H1 (cell line): ENCODE measurements around the gene BATF3. TPM values are rescaled to one million over a fixed set of nuclear protein-coding genes. Genes with fewer than 3 reads are reported as not detected.
A peak's percentile ranks its signal among the peaks of the same experiment; 100 is the strongest.

ENCODE experiments used
- CTCF ChIA-PET: fragments of 300-600 bp; sonication (Branson Sonifier 250); formaldehyde crosslinking; loops from one replicate; lab custom pipeline; 2021; ENCODE audit not compliant: partially characterized antibody; lab: Charles Lee
- POLR2A ChIA-PET: fragments of 300-600 bp; sonication (Branson Sonifier 250); formaldehyde crosslinking; loops from one replicate; lab custom pipeline; 2021; ENCODE audit warnings: inconsistent platforms; ENCODE audit not compliant: partially characterized antibody; lab: Charles Lee
- DNase-seq, 2 experiments: peaks; one replicate each; pipeline versions ENCODE4 v3.0.0 to v3.0.0-alpha.2; 2010 to 2022; ENCODE audit warnings: low spot score in 2 of 2, low read depth in 1 of 2, mixed read lengths in 1 of 2
- FAIRE-seq: peaks from 2 replicates; lab custom pipeline; 2011; peaks lifted over from hg19 to GRCh38; lab: Jason Lieb, UNC
- H2AFZ ChIP-seq: 2 replicates; pipeline ENCODE4 v1.8.1; 2012; ENCODE audit warnings: low read length, inconsistent platforms
- H2AK5ac ChIP-seq: 2 replicates; pipeline ENCODE4 v1.6.1; 2013; ENCODE audit warnings: low read depth, low read length
- H2BK120ac ChIP-seq: replicated peaks from 2 replicates; pipeline ENCODE3; 2013; ENCODE audit warnings: low read depth, low read length, inconsistent platforms
- H2BK12ac ChIP-seq: 2 replicates; pipeline ENCODE4 v1.6.1; 2013; ENCODE audit warnings: low read depth, low read length
- H2BK15ac ChIP-seq: 2 replicates; pipeline ENCODE4 v1.6.1; 2013; ENCODE audit warnings: low read length
- H2BK20ac ChIP-seq: 2 replicates; pipeline ENCODE4 v1.6.1; 2013; ENCODE audit warnings: low read length
- H2BK5ac ChIP-seq: 2 replicates; pipeline ENCODE4 v1.6.1; 2013; ENCODE audit warnings: low read depth, low read length
- H3K14ac ChIP-seq: 2 replicates; pipeline ENCODE4 v1.6.1; 2013; ENCODE audit warnings: inconsistent platforms; ENCODE audit not compliant: insufficient read length
- H3K18ac ChIP-seq: 2 replicates; pipeline ENCODE4 v1.6.1; 2013; ENCODE audit warnings: low read length; ENCODE audit errors: extremely low read depth
- H3K23ac ChIP-seq: 2 replicates; pipeline ENCODE4 v1.6.1; 2013; ENCODE audit warnings: inconsistent platforms; ENCODE audit not compliant: insufficient read length
- H3K23me2 ChIP-seq: 2 replicates; pipeline ENCODE4 v1.6.1; 2013; ENCODE audit warnings: low read depth, low read length
- H3K27ac ChIP-seq: 2 replicates; pipeline ENCODE4 v1.6.1; 2011; ENCODE audit warnings: low read depth, low read length, inconsistent platforms
- H3K27me3 ChIP-seq, 4 experiments: replicated peaks in 1 of 4; 1 replicate in 1 of 4; 2 replicates in 3 of 4; pipeline versions ENCODE4 v1.6.1 to v1.8.1; 2011 to 2013; ENCODE audit warnings: low read length in 3 of 4, mild to moderate bottlenecking in 3 of 4, inconsistent platforms in 2 of 4, mixed read lengths in 2 of 4, moderate library complexity in 1 of 4; ENCODE audit not compliant: control insufficient read depth in 3 of 4, insufficient read depth in 3 of 4; ENCODE audit errors: extremely low read depth in 1 of 4
- H3K36me3 ChIP-seq, 4 experiments: 2 replicates each; pipeline versions ENCODE4 v1.6.1 to v1.8.1; 2011 to 2013; ENCODE audit warnings: mild to moderate bottlenecking in 4 of 4, low read length in 3 of 4, moderate library complexity in 2 of 4, control low read depth in 1 of 4, inconsistent platforms in 1 of 4; ENCODE audit not compliant: insufficient read depth in 4 of 4, control insufficient read depth in 2 of 4
- H3K4ac ChIP-seq: replicated peaks from 2 replicates; pipeline ENCODE3; 2013; ENCODE audit warnings: low read length, low read depth, mixed read lengths, inconsistent platforms; ENCODE audit not compliant: insufficient read length
- H3K4me1 ChIP-seq, 4 experiments: replicated peaks in 1 of 4; 1 replicate in 1 of 4; 2 replicates in 3 of 4; pipeline versions ENCODE4 v1.6.1 to v1.8.1; 2011 to 2013; ENCODE audit warnings: low read length in 3 of 4, inconsistent platforms in 2 of 4, mixed read lengths in 1 of 4; ENCODE audit not compliant: insufficient read depth in 4 of 4, control insufficient read depth in 3 of 4
- H3K4me2 ChIP-seq, 2 experiments: 2 replicates each; pipeline versions ENCODE4 v1.6.1 to v1.8.1; 2011 to 2013; ENCODE audit warnings: low read depth in 2 of 2, low read length in 2 of 2, control low read depth in 1 of 2, inconsistent platforms in 1 of 2, mild to moderate bottlenecking in 1 of 2; ENCODE audit not compliant: insufficient read depth in 1 of 2
- H3K4me3 ChIP-seq, 4 experiments: fragments of 200-600, 300-600 bp in 1 of 4; sonication (generic), shearing (Covaris generic), sonication (Bioruptor Twin) in 1 of 4; 2 replicates each; pipeline versions ENCODE4 v1.5.1 to v1.8.1; 2011 to 2016; ENCODE audit warnings: low read length in 4 of 4, low read depth in 3 of 4, control low read depth in 2 of 4, inconsistent platforms in 2 of 4, mild to moderate bottlenecking in 2 of 4, mixed read lengths in 1 of 4, moderate library complexity in 1 of 4; ENCODE audit not compliant: insufficient read depth in 2 of 4; ENCODE audit errors: extremely low read depth in 1 of 4
- H3K56ac ChIP-seq: replicated peaks from 2 replicates; pipeline ENCODE3; 2013; ENCODE audit warnings: low read depth, mild to moderate bottlenecking, mixed read lengths, low read length, inconsistent platforms; ENCODE audit not compliant: insufficient read length
- H3K79me1 ChIP-seq: 2 replicates; pipeline ENCODE4 v1.6.1; 2013; ENCODE audit warnings: low read depth, low read length, control low read depth
- H3K79me2 ChIP-seq, 2 experiments: 2 replicates each; pipeline versions ENCODE4 v1.6.1 to v1.8.1; 2012 to 2013; ENCODE audit warnings: low read length in 2 of 2, mild to moderate bottlenecking in 2 of 2, inconsistent platforms in 1 of 2; ENCODE audit not compliant: insufficient read depth in 2 of 2, control insufficient read depth in 1 of 2
- H3K9ac ChIP-seq, 4 experiments: replicated peaks in 1 of 4; 1 replicate in 1 of 4; 2 replicates in 3 of 4; pipeline versions ENCODE4 v1.6.1 to v1.8.1; 2011 to 2013; ENCODE audit warnings: low read depth in 3 of 4, low read length in 3 of 4, control low read depth in 2 of 4, mild to moderate bottlenecking in 2 of 4, moderate library complexity in 2 of 4, inconsistent platforms in 1 of 4; ENCODE audit errors: extremely low read depth in 1 of 4
- H3K9me3 ChIP-seq, 2 experiments: 2 replicates each; pipeline versions ENCODE4 v1.6.1 to v1.8.1; 2012 to 2013; ENCODE audit warnings: mild to moderate bottlenecking in 2 of 2, moderate library complexity in 2 of 2, control low read depth in 1 of 2, inconsistent platforms in 1 of 2, low read depth in 1 of 2, low read length in 1 of 2, mixed read lengths in 1 of 2; ENCODE audit not compliant: insufficient read depth in 2 of 2
- H4K20me1 ChIP-seq, 2 experiments: replicated peaks in 1 of 2; 2 replicates each; pipeline versions ENCODE3 to v1.8.1; 2011 to 2013; ENCODE audit warnings: inconsistent platforms in 2 of 2, low read length in 2 of 2, mild to moderate bottlenecking in 1 of 2; ENCODE audit not compliant: insufficient read depth in 2 of 2, control insufficient read depth in 1 of 2
- H4K5ac ChIP-seq: 2 replicates; pipeline ENCODE4 v1.6.1; 2013; ENCODE audit warnings: low read length, low read depth, mixed read lengths, inconsistent platforms; ENCODE audit not compliant: insufficient read length
- H4K8ac ChIP-seq: 2 replicates; pipeline ENCODE4 v1.8.0; 2013; ENCODE audit warnings: mild to moderate bottlenecking, moderate library complexity, low read length, inconsistent platforms; ENCODE audit not compliant: insufficient read depth; ENCODE audit errors: extremely low read depth
- H4K91ac ChIP-seq: replicated peaks from 2 replicates; pipeline ENCODE3; 2013; ENCODE audit warnings: low read length, mixed read lengths, inconsistent platforms; ENCODE audit not compliant: insufficient read length
- BACH1 ChIP-seq: IDR thresholded peaks from 2 replicates; pipeline ENCODE4 v1.6.1; 2012; ENCODE audit warnings: low read length, improper control_type of control experiment
- E2F6 ChIP-seq: IDR thresholded peaks from 2 replicates; pipeline ENCODE4 v1.6.1; 2012; ENCODE audit warnings: inconsistent platforms
- KDM4A ChIP-seq: IDR thresholded peaks from one replicate; pipeline ENCODE4 v1.7.1; 2012; ENCODE audit warnings: low read depth, mild to moderate bottlenecking, moderate library complexity, low read length, inconsistent platforms; ENCODE audit not compliant: severe bottlenecking
- RAD21 ChIP-seq, 2 experiments: IDR thresholded peaks in 1 of 2; conservative IDR thresholded peaks in 1 of 2; 2 replicates each; pipeline ENCODE4 v1.6.1; 2011; ENCODE audit warnings: low read depth in 2 of 2, low read length in 2 of 2, improper control_type of control experiment in 1 of 2, inconsistent platforms in 1 of 2, mild to moderate bottlenecking in 1 of 2, moderate library complexity in 1 of 2
- SRF ChIP-seq: IDR thresholded peaks from 2 replicates; pipeline ENCODE4 v1.6.1; 2011; ENCODE audit warnings: mild to moderate bottlenecking, low read depth, low read length, moderate library complexity
- TCF12 ChIP-seq: IDR thresholded peaks from 2 replicates; pipeline ENCODE4 v1.6.1; 2011; ENCODE audit warnings: low read depth, mild to moderate bottlenecking, low read length
- YY1 ChIP-seq: IDR thresholded peaks from 2 replicates; pipeline ENCODE4 v1.6.1; 2011; ENCODE audit warnings: low read depth, mild to moderate bottlenecking, low read length
- WGBS, 2 experiments: shearing (Covaris generic) in 1 of 2; methylation state at CpG; one replicate each; pipeline versions ENCODE4 v1.1.6 to v1.1.7; 2013 to 2015; ENCODE audit warnings: low lambda C conversion rate in 2 of 2, mixed read lengths in 2 of 2, inconsistent platforms in 1 of 2, low coverage in 1 of 2, missing lambda C conversion rate in 1 of 2; ENCODE audit not compliant: insufficient replicate concordance in 2 of 2, insufficient coverage in 1 of 2, insufficient read length in 1 of 2; ENCODE audit errors: extremely low coverage in 1 of 2, missing lambda C conversion rate in 1 of 2; 5-methylcytosine and 5-hydroxymethylcytosine counted together
- polyA plus RNA-seq, 7 experiments: library from polyadenylated mRNA; depleted of rRNA in 3 of 7; stranded (reverse) in 5 of 7; unstranded in 2 of 7; fragments of >200 nt in 5 of 7; fragments of 200-250 nt in 2 of 7; gene quantifications; 1 replicate in 5 of 7; 2 replicates in 1 of 7; 4 replicates in 1 of 7; pipeline versions ENCODE4 v1.2.1 to v1.2.3, GENCODE V29; 2011 to 2013; ENCODE audit warnings: missing spikeins in 2 of 7, mixed read lengths in 2 of 7
- total RNA-seq: library from RNA; stranded (reverse); fragmentation: NEBNext Ultra II Directional; extraction: Animal tissue kit (Norgen Biotek cat#: 25700); gene quantifications from 2 replicates; pipeline ENCODE4 v1.2.1, GENCODE V29; 2021
- TF ChIP-seq, protein P1 (sequence below): IDR thresholded peaks from 2 replicates; pipeline ENCODE4 v1.6.1; 2012; ENCODE audit warnings: inconsistent platforms

The BATF3 gene
- total and polyA plus RNA-seq, 2 of the 8 experiments (the other 6 are each of a cell fraction or from before 2014, with no cell fraction given) = 6.3 TPM

GRCh38 chr1:212665241-212666115 is 34.2 kb downstream of the BATF3 start:
- CTCF ChIA-PET = interaction anchor here (0.5 to 4.8 kb wide), 74 partner anchors 9 to 354 kb away, joined by 3 to 57 read pairs (median 5); partner anchors contain the start of genes BATF3, NSL1, SPATA45 and TATDN3
- H3K27ac ChIP-seq = no peak overlapping the region
- no peak for TF ChIP-seq E2F6
- peak; percentile 98 for TF ChIP-seq KDM4A
- TF ChIP-seq, protein P1, sequence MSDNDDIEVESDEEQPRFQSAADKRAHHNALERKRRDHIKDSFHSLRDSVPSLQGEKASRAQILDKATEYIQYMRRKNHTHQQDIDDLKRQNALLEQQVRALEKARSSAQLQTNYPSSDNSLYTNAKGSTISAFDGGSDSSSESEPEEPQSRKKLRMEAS = peak; percentile 55; the same call in 1 of the 2 replicates
- peak; percentile 90 to 94 for TF ChIP-seq RAD21 (IDR thresholded peaks at IDR 0.05 in 1 of 2, conservative IDR thresholded peaks at IDR 0.05 in 1 of 2; ENCODE audit: low read depth in 2 of 2, low read length in 2 of 2)
- no peak for TF ChIP-seq SRF
- TF ChIP-seq TCF12 = 0 out of 2 replicates have a peak, but pooled peaks have one; percentile 16
- no peak; the same call in 1 of the 2 replicates for TF ChIP-seq YY1
- TF ChIP-seq BACH1 = 0 out of 2 replicates have a peak, but pooled peaks have one; percentile 25

More at GRCh38 chr1:212665241-212666115, 34.2 kb downstream of the BATF3 start:
- H3K23me2 ChIP-seq = no peaks in the 10 kb centered on the region
- peak overlapping the region in 2 of 4 experiments; percentile 38 to 44; a peak in 2 of 7 replicates for H3K9ac ChIP-seq
- H3K18ac ChIP-seq = peak overlapping the region; percentile 95
- POLR2A ChIA-PET = interaction anchor here (0.8 to 5.1 kb wide), 9 partner anchors 9 to 244 kb away, joined by 3 to 39 read pairs (median 3); partner anchors contain the start of genes ATF3, NSL1 and TATDN3
- no peaks in the 10 kb centered on the region; a peak in 1 of 7 replicates for H3K4me1 ChIP-seq
- 19% methylated on average over 25 of the region's 37 CpGs; no CpG with 5 or more reads in 1 of the 2 experiments for WGBS, 2 experiments
- no peak overlapping the region for H4K5ac ChIP-seq
- H2BK12ac ChIP-seq = no peak overlapping the region; the same call in 1 of the 2 replicates
- FAIRE-seq (no peak), DNase-seq (peak in 1 of 2 experiments; percentile 95)
- H3K23ac ChIP-seq = no peak overlapping the region
- H2BK20ac ChIP-seq = no peak overlapping the region
- no peaks in the 10 kb centered on the region for H3K79me2 ChIP-seq
- peak overlapping the region; percentile 91 for H2AFZ ChIP-seq
- H2BK5ac ChIP-seq = peak overlapping the region; percentile 47; the same call in 1 of the 2 replicates
- H3K14ac ChIP-seq = no peak overlapping the region
- peak overlapping the region; percentile 74; the same call in 1 of the 2 replicates for H4K8ac ChIP-seq
- no peaks in the 10 kb centered on the region for H3K9me3 ChIP-seq
- peaks cover 0 to 9% (median 5%) of the 10 kb centered on the region in 4 experiments; a peak in 4 of 7 replicates for H3K27me3 ChIP-seq
- H3K36me3 ChIP-seq = no peaks in the 10 kb centered on the region
- peak overlapping the region; percentile 70 for H3K56ac ChIP-seq
- peak overlapping the region; percentile 34 to 77 (median 62) for H3K4me3 ChIP-seq
- H3K79me1 ChIP-seq = no peaks in the 10 kb centered on the region; the same call in 1 of the 2 replicates
- no peak overlapping the region for H2AK5ac ChIP-seq
- 0 out of 2 replicates have a peak overlapping the region, but pooled peaks have one; percentile 77 for H2BK15ac ChIP-seq
- no peak overlapping the region for H2BK120ac ChIP-seq
- no peak overlapping the region for H3K4ac ChIP-seq
- H4K20me1 ChIP-seq = no peaks in the 10 kb centered on the region
- peak overlapping the region; percentile 37 to 78 for H3K4me2 ChIP-seq
- no peak overlapping the region for H4K91ac ChIP-seq
